Cardiac muscle cell (in vitro differentiated cells and primary cell): ENCODE data around the gene OR8A1. TPM values are rescaled to one million over a fixed set of nuclear protein-coding genes. Genes with fewer than 3 reads are reported as not detected.

Experiments used
- DNase-seq, 2 donors: peaks; one replicate each; pipeline versions ENCODE4 v3.0.0 to v3.0.0-alpha.2; 2010 to 2017; ENCODE audit warnings: low read depth in 1 of 2, low spot score in 1 of 2
- H3K27ac ChIP-seq: fragments of 200-600 bp; sonication (generic); 2 replicates; pipeline ENCODE4 v1.5.1; 2016
- H3K27me3 ChIP-seq: fragments of 200-600 bp; sonication (generic); 2 replicates; pipeline ENCODE4 v1.6.0; 2016; ENCODE audit warnings: control low read depth
- H3K36me3 ChIP-seq: fragments of 200-600 bp; sonication (generic); 2 replicates; pipeline ENCODE4 v1.5.1; 2016; ENCODE audit warnings: control low read depth
- H3K4me1 ChIP-seq: fragments of 200-600 bp; sonication (generic); 2 replicates; pipeline ENCODE4 v1.8.1; 2017; ENCODE audit warnings: low read depth, mild to moderate bottlenecking, mixed run types
- H3K4me3 ChIP-seq: fragments of 200-600 bp; sonication (generic); 2 replicates; pipeline ENCODE4 v1.5.1; 2016; ENCODE audit warnings: mild to moderate bottlenecking
- H3K9me3 ChIP-seq: fragments of 200-600 bp; sonication (generic); 2 replicates; pipeline ENCODE4 v1.5.1; 2017; ENCODE audit warnings: low read depth, mild to moderate bottlenecking, control low read depth
- polyA plus RNA-seq: library from polyadenylated mRNA; unstranded; fragments of >200 nt; fragmentation: Nextera tagmentation; extraction: Ambion mirVana; gene quantifications from 2 replicates; pipeline ENCODE4 v1.2.1, GENCODE V29; 2016
- total RNA-seq: library from RNA; depleted of rRNA; stranded (reverse); fragments of >200 nt; gene quantifications from 2 replicates; pipeline ENCODE4 v1.2.3, GENCODE V29; 2016
- TF ChIP-seq, protein P1 (sequence below): IDR thresholded peaks from 2 replicates; pipeline ENCODE4 v1.5.1; 2012; ENCODE audit warnings: low read depth, mild to moderate bottlenecking, low read length

The OR8A1 gene
- total and polyA plus RNA-seq, 2 experiments from 2014 or later: not detected

- no peaks in the 10 kb centered on the region for H3K27me3 ChIP-seq
- no peaks in the 10 kb centered on the region for H3K9me3 ChIP-seq
- TF ChIP-seq, protein P1, sequence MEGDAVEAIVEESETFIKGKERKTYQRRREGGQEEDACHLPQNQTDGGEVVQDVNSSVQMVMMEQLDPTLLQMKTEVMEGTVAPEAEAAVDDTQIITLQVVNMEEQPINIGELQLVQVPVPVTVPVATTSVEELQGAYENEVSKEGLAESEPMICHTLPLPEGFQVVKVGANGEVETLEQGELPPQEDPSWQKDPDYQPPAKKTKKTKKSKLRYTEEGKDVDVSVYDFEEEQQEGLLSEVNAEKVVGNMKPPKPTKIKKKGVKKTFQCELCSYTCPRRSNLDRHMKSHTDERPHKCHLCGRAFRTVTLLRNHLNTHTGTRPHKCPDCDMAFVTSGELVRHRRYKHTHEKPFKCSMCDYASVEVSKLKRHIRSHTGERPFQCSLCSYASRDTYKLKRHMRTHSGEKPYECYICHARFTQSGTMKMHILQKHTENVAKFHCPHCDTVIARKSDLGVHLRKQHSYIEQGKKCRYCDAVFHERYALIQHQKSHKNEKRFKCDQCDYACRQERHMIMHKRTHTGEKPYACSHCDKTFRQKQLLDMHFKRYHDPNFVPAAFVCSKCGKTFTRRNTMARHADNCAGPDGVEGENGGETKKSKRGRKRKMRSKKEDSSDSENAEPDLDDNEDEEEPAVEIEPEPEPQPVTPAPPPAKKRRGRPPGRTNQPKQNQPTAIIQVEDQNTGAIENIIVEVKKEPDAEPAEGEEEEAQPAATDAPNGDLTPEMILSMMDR: no peak
- no peaks in the 10 kb centered on the region for H3K36me3 ChIP-seq
- no peak overlapping the region for H3K4me3 ChIP-seq
- H3K4me1 ChIP-seq: no peaks in the 10 kb centered on the region
- DNase-seq: no peak
- no peak overlapping the region for H3K27ac ChIP-seq
Measured at GRCh38 chr11:124612045-124612444, 42.2 kb downstream of the OR8A1 start.

DNA sequence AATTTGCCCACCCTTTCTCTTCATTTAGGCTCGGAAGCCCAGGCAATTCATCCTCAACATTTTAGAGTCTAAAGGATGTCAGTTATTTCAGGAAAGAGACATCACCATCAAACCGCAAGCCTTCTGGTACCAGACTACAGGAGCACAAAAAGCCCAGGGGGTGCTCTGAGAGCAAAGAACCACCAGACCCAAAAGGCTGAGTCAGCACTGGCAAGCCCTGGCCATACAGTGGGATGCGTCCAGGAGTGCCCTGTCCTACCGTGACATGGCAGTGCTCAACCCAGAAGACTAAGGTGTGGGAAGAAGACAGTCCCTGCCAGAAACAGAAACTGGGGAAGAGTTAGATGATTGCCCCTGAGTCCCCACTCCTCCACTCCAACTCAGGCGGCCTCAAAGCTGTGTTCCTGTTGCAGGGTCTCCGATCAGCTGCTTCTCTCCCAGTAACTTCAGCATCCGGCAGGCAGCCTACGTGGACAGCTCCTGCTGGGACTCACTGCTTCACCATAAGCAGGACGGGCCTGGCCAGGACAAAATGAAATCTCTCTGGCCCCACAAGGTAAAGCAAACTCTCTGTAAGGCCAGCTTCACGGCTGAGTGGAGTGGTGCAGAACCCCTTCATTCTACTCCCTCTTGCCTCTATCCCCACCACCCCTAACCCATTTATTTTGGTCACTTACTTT, 42.9 kb downstream of the OR8A1 start:
- Histone ChIP-seq H3K36me3 (no peaks in the 10 kb centered on the region), H3K9me3 (no peaks in the 10 kb centered on the region), H3K27ac (no peak overlapping the region), H3K27me3 (no peaks in the 10 kb centered on the region), H3K4me1 (no peaks in the 10 kb centered on the region), H3K4me3 (no peak overlapping the region)
- peak; percentile 21 to 65 for DNase-seq
- TF ChIP-seq, protein P1: no peak

GRCh38 chr11:124618863-124619262, 49.1 kb downstream of the OR8A1 start:
- no peaks in the 10 kb centered on the region for H3K36me3 ChIP-seq
- peaks cover 25% of the 10 kb centered on the region for H3K27me3 ChIP-seq
- TF ChIP-seq, protein P1: no peak
- no peak for DNase-seq
- H3K9me3 ChIP-seq: no peaks in the 10 kb centered on the region
- no peak overlapping the region for H3K4me3 ChIP-seq
- H3K27ac ChIP-seq: no peak overlapping the region
- H3K4me1 ChIP-seq: peaks cover 10% of the 10 kb centered on the region

Other genes with a start within 250 kb of the OR8A1 start
- not detected in 2 replicates for gene OR8D2, start 249.8 kb upstream of the OR8A1 start, total RNA-seq
- gene OR8D2, start 249.8 kb upstream of the OR8A1 start, polyA plus RNA-seq: not detected in 2 replicates
- gene OR8B2, start 185.5 kb upstream of the OR8A1 start, total RNA-seq: not detected in 2 replicates
- not detected in 2 replicates for gene OR8B2, start 185.5 kb upstream of the OR8A1 start, polyA plus RNA-seq
- not detected in 2 replicates for gene OR8B3, start 171.0 kb upstream of the OR8A1 start, total RNA-seq
- gene OR8B3, start 171.0 kb upstream of the OR8A1 start, polyA plus RNA-seq: not detected in 2 replicates
- not detected in 2 replicates for gene OR8B4, start 145.1 kb upstream of the OR8A1 start, total RNA-seq
- gene OR8B4, start 145.1 kb upstream of the OR8A1 start, polyA plus RNA-seq: not detected in 2 replicates
- not detected in 2 replicates for gene OR8B8, start 124.3 kb upstream of the OR8A1 start, total RNA-seq
- not detected in 2 replicates for gene OR8B8, start 124.3 kb upstream of the OR8A1 start, polyA plus RNA-seq
- not detected in 2 replicates for gene OR8B12, start 26.3 kb upstream of the OR8A1 start, total RNA-seq
- not detected in 2 replicates for gene OR8B12, start 26.3 kb upstream of the OR8A1 start, polyA plus RNA-seq
- gene PANX3, start 41.4 kb downstream of the OR8A1 start, total RNA-seq: not detected in 2 replicates
- gene PANX3, start 41.4 kb downstream of the OR8A1 start, polyA plus RNA-seq: not detected in 2 replicates
- 16.9 and 31.5 TPM in 2 replicates for gene TBRG1, start 52.9 kb downstream of the OR8A1 start, total RNA-seq
- 22.9 and 29.1 TPM in 2 replicates for gene TBRG1, start 52.9 kb downstream of the OR8A1 start, polyA plus RNA-seq
- 7.9 and 8.3 TPM in 2 replicates for gene SIAE, start 103.7 kb downstream of the OR8A1 start, total RNA-seq
- gene SIAE, start 103.7 kb downstream of the OR8A1 start, polyA plus RNA-seq: 5.7 and 13.2 TPM in 2 replicates
- gene SPA17, start 103.9 kb downstream of the OR8A1 start, total RNA-seq: 5.3 and 9.3 TPM in 2 replicates
- 13.2 and 14.3 TPM in 2 replicates for gene SPA17, start 103.9 kb downstream of the OR8A1 start, polyA plus RNA-seq
- gene NRGN, start 169.9 kb downstream of the OR8A1 start, total RNA-seq: 1.1 and 2.1 TPM in 2 replicates
- gene NRGN, start 169.9 kb downstream of the OR8A1 start, polyA plus RNA-seq: 1.1 and 3.5 TPM in 2 replicates
- not detected in 2 replicates for gene VSIG2, start 182.3 kb downstream of the OR8A1 start, total RNA-seq
- not detected in 2 replicates for gene VSIG2, start 182.3 kb downstream of the OR8A1 start, polyA plus RNA-seq
- 1.5 and 1.8 TPM in 2 replicates for gene ESAM, start 192.3 kb downstream of the OR8A1 start, total RNA-seq
- gene ESAM, start 192.3 kb downstream of the OR8A1 start, polyA plus RNA-seq: 3.3 and 4.9 TPM in 2 replicates
- 13.1 and 18.0 TPM in 2 replicates for gene MSANTD2, start 230.4 kb downstream of the OR8A1 start, total RNA-seq
- gene MSANTD2, start 230.4 kb downstream of the OR8A1 start, polyA plus RNA-seq: 7.8 and 10.9 TPM in 2 replicates